Measurements from ENCODE around the gene MOSPD3. TPM values are rescaled to one million over a fixed set of nuclear protein-coding genes. Genes with fewer than 3 reads are reported as not detected.

MOSPD3 gene
- total and polyA plus RNA-seq, 2 experiments from 2014 or later, result 30.1 to 83.3 TPM

DNA sequence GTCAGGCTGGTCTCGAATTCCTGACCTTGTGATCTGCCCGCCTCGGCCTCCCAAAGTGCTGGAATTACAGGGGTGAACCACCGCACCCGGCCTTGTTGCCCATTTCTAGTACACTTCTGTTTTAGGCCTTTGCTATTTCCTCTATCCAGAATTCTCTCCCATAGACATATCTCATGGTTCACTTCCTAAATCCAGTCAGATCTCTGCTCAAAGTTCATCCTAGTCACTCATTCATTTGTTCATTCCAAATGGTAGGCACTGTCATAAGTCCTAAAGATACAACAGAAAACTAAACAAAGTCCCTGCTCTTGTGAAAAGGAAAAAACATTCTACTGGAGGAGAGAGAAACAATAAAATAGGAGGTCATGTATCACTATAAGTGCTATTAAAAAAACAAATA is 2.4 kb upstream of the MOSPD3 start:
- Histone ChIP-seq H3K9me3 (ENCODE audit: low read depth) (no peaks in the 10 kb centered on the region), H3K4me1 (ENCODE audit: low read depth) (no peaks in the 10 kb centered on the region), H3K4me3 (no peak overlapping the region), H3K27ac (no peak overlapping the region), H3K27me3 (no peaks in the 10 kb centered on the region), H3K36me3 (no peaks in the 10 kb centered on the region)
- TF ChIP-seq, protein P1, sequence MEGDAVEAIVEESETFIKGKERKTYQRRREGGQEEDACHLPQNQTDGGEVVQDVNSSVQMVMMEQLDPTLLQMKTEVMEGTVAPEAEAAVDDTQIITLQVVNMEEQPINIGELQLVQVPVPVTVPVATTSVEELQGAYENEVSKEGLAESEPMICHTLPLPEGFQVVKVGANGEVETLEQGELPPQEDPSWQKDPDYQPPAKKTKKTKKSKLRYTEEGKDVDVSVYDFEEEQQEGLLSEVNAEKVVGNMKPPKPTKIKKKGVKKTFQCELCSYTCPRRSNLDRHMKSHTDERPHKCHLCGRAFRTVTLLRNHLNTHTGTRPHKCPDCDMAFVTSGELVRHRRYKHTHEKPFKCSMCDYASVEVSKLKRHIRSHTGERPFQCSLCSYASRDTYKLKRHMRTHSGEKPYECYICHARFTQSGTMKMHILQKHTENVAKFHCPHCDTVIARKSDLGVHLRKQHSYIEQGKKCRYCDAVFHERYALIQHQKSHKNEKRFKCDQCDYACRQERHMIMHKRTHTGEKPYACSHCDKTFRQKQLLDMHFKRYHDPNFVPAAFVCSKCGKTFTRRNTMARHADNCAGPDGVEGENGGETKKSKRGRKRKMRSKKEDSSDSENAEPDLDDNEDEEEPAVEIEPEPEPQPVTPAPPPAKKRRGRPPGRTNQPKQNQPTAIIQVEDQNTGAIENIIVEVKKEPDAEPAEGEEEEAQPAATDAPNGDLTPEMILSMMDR (IDR thresholded peaks at IDR 0.05; ENCODE audit: low read depth, low read length), result no peak
- DNase-seq (ENCODE audit: low read depth in 1 of 2, low spot score in 1 of 2), result no peak

DNA sequence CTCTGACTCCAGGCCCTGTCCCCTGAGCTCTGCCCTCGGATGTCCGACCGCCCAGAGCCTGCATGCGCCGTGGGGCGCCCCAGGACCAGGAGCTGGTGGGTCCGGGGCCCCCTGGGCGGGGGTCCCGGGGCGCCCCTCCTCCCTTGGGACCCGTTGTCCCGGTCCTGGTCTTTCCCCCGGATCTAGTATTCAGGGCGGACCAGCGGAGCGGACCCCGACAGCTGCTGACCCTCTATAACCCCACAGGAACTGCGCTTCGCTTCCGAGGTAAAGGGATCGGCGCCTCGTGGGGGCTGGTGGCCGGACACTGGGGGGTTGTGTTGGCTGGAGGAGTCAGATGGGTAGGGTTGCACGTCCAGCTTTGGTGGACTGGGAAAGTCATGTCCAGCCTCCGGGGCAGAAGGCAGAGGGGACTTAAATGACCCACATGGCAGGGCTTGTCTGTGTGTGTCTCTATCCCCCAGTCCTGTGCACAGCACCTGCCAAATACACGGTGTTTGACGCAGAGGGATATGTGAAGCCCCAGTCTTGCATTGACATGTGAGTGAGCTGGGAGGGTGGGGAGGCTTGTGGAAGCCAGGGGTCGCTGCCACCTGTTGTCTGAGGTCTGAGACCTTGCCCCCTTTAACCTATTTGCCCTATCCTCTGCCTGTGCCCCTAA is 520 bp downstream of the MOSPD3 start:
- no peaks in the 10 kb centered on the region for H3K4me1 ChIP-seq (ENCODE audit: low read depth)
- H3K27me3 ChIP-seq, result no peaks in the 10 kb centered on the region
- DNase-seq (ENCODE audit: low read depth in 1 of 2, low spot score in 1 of 2), result no peak
- H3K36me3 ChIP-seq, result no peaks in the 10 kb centered on the region
- no peaks in the 10 kb centered on the region for H3K9me3 ChIP-seq (ENCODE audit: low read depth)
- H3K4me3 ChIP-seq, result peak overlapping the region; percentile 72
- no peak overlapping the region for H3K27ac ChIP-seq
- TF ChIP-seq, protein P1 (IDR thresholded peaks at IDR 0.05; ENCODE audit: low read depth, low read length), result peak; percentile 7

DNA sequence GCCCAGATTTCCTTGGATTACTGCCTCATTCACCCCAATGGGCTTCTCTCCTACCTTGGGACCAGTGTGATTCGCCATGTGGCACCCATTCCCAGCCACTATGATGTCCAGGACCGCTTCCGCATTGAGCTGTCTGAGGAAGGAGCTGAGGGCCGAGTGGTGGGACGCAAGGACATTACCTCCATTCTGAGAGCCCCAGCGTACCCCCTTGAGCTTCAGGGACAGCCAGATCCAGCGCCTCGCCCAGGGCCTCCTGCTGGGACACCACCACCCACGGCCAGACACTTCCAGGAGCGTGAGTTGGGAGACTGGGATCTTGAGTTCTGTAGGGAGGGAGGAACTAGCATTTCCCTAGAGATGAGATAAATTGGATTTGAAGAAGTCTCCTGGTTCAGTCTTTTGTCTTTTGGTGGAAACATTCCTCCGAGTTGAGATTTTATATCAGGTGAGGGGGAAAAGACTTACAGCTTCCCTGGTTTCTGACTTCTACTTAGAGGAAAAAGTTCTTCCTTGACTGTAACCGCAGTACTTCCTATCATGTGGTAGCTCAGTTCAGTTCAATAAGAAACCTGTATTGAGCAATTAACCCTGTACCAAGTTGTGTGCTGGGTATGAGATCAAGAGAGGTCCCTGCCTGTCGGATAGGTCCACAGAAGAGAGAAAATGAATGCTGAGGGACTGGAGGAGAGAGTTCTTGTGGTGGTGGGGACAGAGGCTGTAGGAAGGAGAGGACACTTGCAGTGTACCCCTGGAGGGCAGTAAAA is 1.3 kb downstream of the MOSPD3 start:
- DNase-seq (ENCODE audit: low read depth in 1 of 2, low spot score in 1 of 2), result no peak
- Histone ChIP-seq H3K36me3 (no peaks in the 10 kb centered on the region), H3K4me1 (ENCODE audit: low read depth) (no peaks in the 10 kb centered on the region), H3K9me3 (ENCODE audit: low read depth) (no peaks in the 10 kb centered on the region), H3K27me3 (no peaks in the 10 kb centered on the region), H3K4me3 (no peak overlapping the region), H3K27ac (no peak overlapping the region)
- TF ChIP-seq, protein P1 (IDR thresholded peaks at IDR 0.05; ENCODE audit: low read depth, low read length), result no peak

DNA sequence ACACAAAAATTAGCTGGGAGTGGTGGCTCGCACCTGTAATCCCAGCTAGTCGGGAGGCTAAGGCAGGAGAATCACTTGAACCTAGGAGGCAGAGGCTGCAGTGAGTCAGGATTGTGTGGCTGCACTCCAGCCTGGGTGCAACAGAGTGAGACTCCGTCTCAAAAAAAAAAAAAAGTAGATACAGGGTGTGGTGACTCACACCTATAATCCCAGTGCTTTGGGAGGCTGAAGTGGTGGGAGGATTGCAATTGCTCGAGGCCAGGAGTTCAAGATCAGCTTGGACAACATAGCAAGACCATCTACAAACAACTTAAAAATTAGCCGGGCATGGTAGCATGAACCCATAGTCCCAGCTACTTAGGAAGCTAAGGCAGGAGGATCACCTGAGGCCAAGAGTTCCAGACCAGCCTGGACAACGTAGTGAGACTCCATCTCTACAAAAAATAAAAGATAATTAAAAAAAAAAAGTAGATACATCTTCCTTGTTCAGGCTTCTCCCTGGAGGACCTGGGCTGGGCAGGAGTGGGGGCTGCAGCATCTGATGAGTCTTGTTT is 2.0 kb downstream of the MOSPD3 start:
- Histone ChIP-seq H3K4me1 (ENCODE audit: low read depth) (no peaks in the 10 kb centered on the region), H3K4me3 (no peak overlapping the region), H3K27ac (no peak overlapping the region), H3K36me3 (no peaks in the 10 kb centered on the region), H3K9me3 (ENCODE audit: low read depth) (no peaks in the 10 kb centered on the region), H3K27me3 (no peaks in the 10 kb centered on the region)
- TF ChIP-seq, protein P1 (IDR thresholded peaks at IDR 0.05; ENCODE audit: low read depth, low read length), result no peak
- DNase-seq (ENCODE audit: low read depth in 1 of 2, low spot score in 1 of 2), result no peak

DNA sequence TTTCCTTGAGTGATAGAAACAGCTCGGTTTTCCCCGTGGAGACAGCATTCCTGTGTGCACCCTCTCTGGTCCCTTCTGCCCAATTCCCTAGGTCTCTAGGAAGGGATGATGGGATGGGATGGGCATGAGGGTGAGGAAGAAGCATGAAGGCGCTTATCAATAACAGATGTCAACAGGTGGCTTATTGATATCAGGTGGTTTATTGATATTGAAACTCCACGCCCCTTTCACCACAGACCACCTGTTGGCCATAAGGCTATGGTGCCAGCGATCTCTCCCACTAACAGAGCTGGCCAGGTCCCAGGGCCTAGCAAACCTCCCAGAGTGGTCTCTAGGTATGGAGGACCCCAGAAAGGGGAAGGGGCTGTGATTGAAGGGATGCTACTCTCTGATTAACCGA is 7.9 kb downstream of the MOSPD3 start:
- no peaks in the 10 kb centered on the region for H3K9me3 ChIP-seq (ENCODE audit: low read depth)
- no peak overlapping the region for H3K27ac ChIP-seq
- TF ChIP-seq, protein P1 (IDR thresholded peaks at IDR 0.05; ENCODE audit: low read depth, low read length), result no peak
- no peaks in the 10 kb centered on the region for H3K4me1 ChIP-seq (ENCODE audit: low read depth)
- H3K36me3 ChIP-seq, result no peaks in the 10 kb centered on the region
- no peaks in the 10 kb centered on the region for H3K27me3 ChIP-seq
- no peak for DNase-seq (ENCODE audit: low read depth in 1 of 2, low spot score in 1 of 2)
- H3K4me3 ChIP-seq, result no peak overlapping the region
